HEK293T (cell line): ENCODE measurements around the gene NOD1.
"Not testable (repeated sequence)": the region's sequence is repeated elsewhere in the genome, so short reads cannot be mapped to it uniquely, and the experiment has no call there.

Experiments used
- CTBP1 ChIP-seq: fragments of 450-650 bp; IDR thresholded peaks from 2 replicates; pipeline ENCODE4 v1.6.1; 2016; ENCODE audit warnings: borderline replicate concordance
- FOXK2 ChIP-seq: fragments of 450-650 bp; IDR thresholded peaks from 2 replicates; pipeline ENCODE4 v1.6.1; 2016; ENCODE audit warnings: mild to moderate bottlenecking
- FOXM1 ChIP-seq: fragments of 450-650 bp; IDR thresholded peaks from 2 replicates; pipeline ENCODE4 v1.6.1; 2017; ENCODE audit warnings: mild to moderate bottlenecking, borderline replicate concordance
- L3MBTL2 ChIP-seq: fragments of 450-650 bp; conservative IDR thresholded peaks from 2 replicates; pipeline ENCODE4 v1.6.1; 2016; ENCODE audit warnings: mild to moderate bottlenecking
- PKNOX1 ChIP-seq: fragments of 450-650 bp; IDR thresholded peaks from 2 replicates; pipeline ENCODE4 v1.6.1; 2016
- SUZ12 ChIP-seq: fragments of 450-650 bp; IDR thresholded peaks from 2 replicates; pipeline ENCODE4 v1.6.1; 2016; ENCODE audit warnings: mild to moderate bottlenecking
- TARDBP ChIP-seq: fragments of 450-650 bp; IDR thresholded peaks from 2 replicates; pipeline ENCODE4 v1.6.1; 2016
- ZNF384 ChIP-seq: fragments of 450-650 bp; IDR thresholded peaks from 2 replicates; pipeline ENCODE4 v1.6.1; 2016

- TF ChIP-seq CTBP1, TARDBP, FOXK2, ZNF384, SUZ12, FOXM1, L3MBTL2, PKNOX1: not testable (repeated sequence)
Measured at GRCh38 chr7:30420080-30420479, 58.5 kb downstream of the NOD1 start.
